GM12891 (cell line): ENCODE data around the gene AGFG1.

Experiments
- POLR2A ChIP-seq: IDR thresholded peaks from 2 replicates; pipeline ENCODE4 v1.6.1; 2011; ENCODE audit warnings: low read depth, low read length, control low read depth
- POLR2AphosphoS5 ChIP-seq: IDR thresholded peaks from 2 replicates; pipeline ENCODE4 v1.6.1; 2011; ENCODE audit warnings: low read depth, low read length, control low read depth
- POU2F2 ChIP-seq: IDR thresholded peaks from 2 replicates; pipeline ENCODE4 v1.6.1; 2011; ENCODE audit warnings: low read depth, mild to moderate bottlenecking, control low read depth, low read length, moderate library complexity
- SPI1 ChIP-seq: IDR thresholded peaks from 2 replicates; pipeline ENCODE4 v1.6.1; 2011; ENCODE audit warnings: low read depth, low read length, control low read depth
- TAF1 ChIP-seq: IDR thresholded peaks from 2 replicates; pipeline ENCODE4 v1.6.1; 2011; ENCODE audit warnings: low read depth, low read length, control low read depth

DNA sequence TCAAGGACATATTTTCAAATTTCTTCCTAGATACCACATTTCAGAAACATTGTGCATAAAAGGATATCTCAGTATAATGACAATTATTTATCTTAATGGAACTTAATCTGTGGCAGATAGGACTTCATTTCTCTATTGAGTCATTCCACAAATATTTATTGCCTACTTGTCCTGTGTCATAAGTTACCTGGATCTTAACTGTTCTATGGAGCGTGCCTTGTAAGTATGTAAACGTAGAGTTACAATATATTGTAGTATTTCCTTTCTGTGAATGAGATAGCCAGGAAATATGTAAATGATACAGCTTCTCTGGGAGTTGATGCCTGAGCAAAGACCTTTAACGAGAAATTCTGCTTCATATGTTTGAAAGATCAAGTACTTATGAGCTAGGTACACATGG lies 2.5 kb downstream of the AGFG1 start:
- no peak for TF ChIP-seq POLR2AphosphoS5
- no peak for TF ChIP-seq POLR2A
- no peak for TF ChIP-seq TAF1
- TF ChIP-seq POU2F2, result no peak
- TF ChIP-seq SPI1, result no peak
